ENCODE data around the gene CHCHD6. TPM values are rescaled to one million over a fixed set of nuclear protein-coding genes. Genes with fewer than 3 reads are reported as not detected.

The CHCHD6 gene
- total RNA-seq, 1 experiment from 2014 or later: 40.9 TPM

GRCh38 chr3:126891791-126892190 lies 187.8 kb downstream of the CHCHD6 start:
- H3K27ac Mint-ChIP-seq: 0 out of 2 replicates have a peak overlapping the region, but pooled peaks have one; percentile 5
- TF ChIP-seq ESRRA (CRISPR knock-in tag; IDR thresholded peaks at IDR 0.05; ENCODE audit: borderline replicate concordance) (no peak), PREB (CRISPR knock-in tag; IDR thresholded peaks at IDR 0.05; ENCODE audit: borderline replicate concordance) (no peak), GABPB1 (CRISPR knock-in tag; IDR thresholded peaks at IDR 0.05) (no peak)
- no peaks in the 10 kb centered on the region for H3K27me3 Mint-ChIP-seq (ENCODE audit: low read depth)
- CTCF ChIA-PET: interaction anchor here (1.2 to 1.6 kb wide), 2 partner anchors 13 to 33 kb away, joined by 3 read pairs; no protein-coding TSS in a partner anchor
- DNase-seq (ENCODE audit: low spot score) (no peak), ATAC-seq (no peak)
- POLR2A ChIA-PET: no interaction called here
- no peak overlapping the region for H3K4me3 Mint-ChIP-seq
- H3K4me1 Mint-ChIP-seq: peaks cover 31% of the 10 kb centered on the region
- H3K9me3 Mint-ChIP-seq: no peaks in the 10 kb centered on the region
- no peaks in the 10 kb centered on the region for H3K36me3 Mint-ChIP-seq

GRCh38 chr3:126893651-126894050 lies 189.6 kb downstream of the CHCHD6 start:
- ChIA-PET CTCF (interaction anchor here (1.0 kb wide), 1 partner anchor 142 kb away, joined by 6 read pairs; no protein-coding TSS in a partner anchor), POLR2A (no interaction called here)
- DNase-seq (ENCODE audit: low spot score) (no peak), ATAC-seq (no peak)
- H3K27me3 Mint-ChIP-seq (ENCODE audit: low read depth): no peaks in the 10 kb centered on the region
- TF ChIP-seq ZNF423 (CRISPR knock-in tag; IDR thresholded peaks at IDR 0.05) (peak; percentile 47; the same call in 1 of the 2 replicates), ATF2 (CRISPR knock-in tag; IDR thresholded peaks at IDR 0.05; ENCODE audit: borderline replicate concordance, low read depth) (no peak)
- no peaks in the 10 kb centered on the region for H3K36me3 Mint-ChIP-seq
- peaks cover 28% of the 10 kb centered on the region for H3K4me1 Mint-ChIP-seq
- no peak overlapping the region for H3K27ac Mint-ChIP-seq
- no peaks in the 10 kb centered on the region for H3K9me3 Mint-ChIP-seq
- no peak overlapping the region for H3K4me3 Mint-ChIP-seq

- no peaks in the 10 kb centered on the region for H3K9me3 Mint-ChIP-seq
- no peak overlapping the region for H3K4me3 Mint-ChIP-seq
- CTCF ChIA-PET: interaction anchor here (1.0 kb wide), 2 partner anchors 18 to 79 kb away, joined by 3 read pairs; no protein-coding TSS in a partner anchor
- H3K27me3 Mint-ChIP-seq (ENCODE audit: low read depth): no peaks in the 10 kb centered on the region
- H3K36me3 Mint-ChIP-seq: 0 out of 2 replicates have a peak, but pooled peaks cover under 1% of the 10 kb centered on the region
- POLR2A ChIA-PET: no interaction called here
- H3K27ac Mint-ChIP-seq: no peak overlapping the region
- ATAC-seq (no peak), DNase-seq (ENCODE audit: low spot score) (no peak)
- peaks cover 28% of the 10 kb centered on the region for H3K4me1 Mint-ChIP-seq
- TF ChIP-seq TCF7 (CRISPR knock-in tag; IDR thresholded peaks at IDR 0.05; ENCODE audit: low read depth) (no peak), GABPB1 (CRISPR knock-in tag; IDR thresholded peaks at IDR 0.05) (no peak), ZMAT4 (CRISPR knock-in tag; IDR thresholded peaks at IDR 0.05) (no peak), JAZF1 (CRISPR knock-in tag; IDR thresholded peaks at IDR 0.05) (no peak), NR1H2 (CRISPR knock-in tag; IDR thresholded peaks at IDR 0.05) (no peak), USF1 (CRISPR knock-in tag; IDR thresholded peaks at IDR 0.05) (no peak), ZNF425 (CRISPR knock-in tag; conservative IDR thresholded peaks at IDR 0.05) (no peak), CREM (CRISPR knock-in tag; IDR thresholded peaks at IDR 0.05) (no peak), ZNF396 (CRISPR knock-in tag; IDR thresholded peaks at IDR 0.05; ENCODE audit: borderline replicate concordance) (no peak), IRF2 (CRISPR knock-in tag; IDR thresholded peaks at IDR 0.05; ENCODE audit: borderline replicate concordance, low read depth) (no peak), ERG (CRISPR knock-in tag; IDR thresholded peaks at IDR 0.05) (no peak), CDX4 (CRISPR knock-in tag; IDR thresholded peaks at IDR 0.05; ENCODE audit: borderline replicate concordance) (no peak), FOXP1 (CRISPR knock-in tag; IDR thresholded peaks at IDR 0.05; ENCODE audit: borderline replicate concordance) (no peak), CTCF (IDR thresholded peaks at IDR 0.05) (no peak), MYBL2 (CRISPR knock-in tag; IDR thresholded peaks at IDR 0.05) (no peak), PRRX2 (CRISPR knock-in tag; IDR thresholded peaks at IDR 0.05) (no peak), OVOL2 (CRISPR knock-in tag; IDR thresholded peaks at IDR 0.05; ENCODE audit: borderline replicate concordance) (no peak)
These were observed 190.4 kb downstream of the CHCHD6 start for GRCh38 chr3:126894475-126894874.

Data from WTC11 (cell line).